HG02852 (cell line): Measurements from ENCODE around the gene BDKRB2.
"Not testable (repeated sequence)": the region's sequence is repeated elsewhere in the genome, so short reads cannot be mapped to it uniquely, and the experiment has no call there.

Experiments used
- ATAC-seq: cut with Tn5 transposase; IDR thresholded peaks from one replicate; pipeline ENCODE4 v1.9.1; 2021; ENCODE audit warnings: mild to moderate bottlenecking, moderate library complexity; ENCODE audit not compliant: unreplicated experiment

Gene BDKRB2

GRCh38 chr14:96221109-96221650, 16.5 kb downstream of the BDKRB2 start:
- ATAC-seq: no peak

- ATAC-seq: no peak
Observed at GRCh38 chr14:96221841-96222240, 17.2 kb downstream of the BDKRB2 start.

- ATAC-seq: no peak
Observed at GRCh38 chr14:96224480-96225096, 19.9 kb downstream of the BDKRB2 start.

- ATAC-seq: no peak
Observed at GRCh38 chr14:96225213-96225612, 20.6 kb downstream of the BDKRB2 start.

- ATAC-seq: no peak
Observed at GRCh38 chr14:96225745-96226151, 21.1 kb downstream of the BDKRB2 start.

GRCh38 chr14:96227428-96227827, 22.8 kb downstream of the BDKRB2 start:
- no peak for ATAC-seq

- no peak for ATAC-seq
Observed at GRCh38 chr14:96229315-96229714, 24.7 kb downstream of the BDKRB2 start.

DNA sequence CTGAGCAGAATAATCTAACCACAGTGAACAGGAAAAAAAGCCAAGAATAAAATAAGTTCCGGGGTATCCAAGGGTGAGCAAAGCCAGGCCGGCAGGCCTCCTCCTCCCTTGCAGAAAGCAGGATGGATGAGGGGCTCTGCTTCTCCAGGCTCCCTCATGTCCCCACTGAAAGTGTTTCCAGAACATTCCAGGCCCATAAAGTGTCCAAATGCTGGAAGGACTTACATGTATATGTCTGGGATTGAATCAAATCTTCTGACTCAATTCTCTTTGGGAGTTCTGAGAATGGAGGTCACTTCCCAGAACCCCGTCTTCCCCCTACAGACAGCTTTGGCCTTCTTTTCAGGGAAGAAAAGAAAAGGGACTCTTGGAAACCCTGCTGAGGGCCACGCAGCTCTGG, 26.4 kb downstream of the BDKRB2 start:
- no peak for ATAC-seq

GRCh38 chr14:96231526-96232130, 27.0 kb downstream of the BDKRB2 start:
- ATAC-seq: no peak

DNA sequence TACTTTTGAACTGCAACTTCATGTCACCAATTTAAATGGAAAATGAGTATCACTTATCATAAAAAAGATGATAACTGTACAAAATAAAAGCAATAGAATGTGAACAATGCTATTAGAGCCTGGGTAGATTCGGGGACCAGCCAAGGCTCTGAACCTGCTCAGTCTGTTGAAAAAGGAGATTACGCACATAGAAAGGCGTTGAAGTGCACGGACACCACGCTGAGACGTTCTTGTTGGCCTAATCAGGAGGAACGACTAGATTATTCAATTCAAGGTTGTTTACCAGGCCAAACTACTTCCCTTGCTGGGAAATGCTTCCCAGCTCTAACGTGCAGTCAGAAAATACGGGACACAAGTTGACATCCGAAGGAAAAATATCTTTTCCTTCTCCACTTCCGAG, 27.9 kb downstream of the BDKRB2 start:
- ATAC-seq: no peak

DNA sequence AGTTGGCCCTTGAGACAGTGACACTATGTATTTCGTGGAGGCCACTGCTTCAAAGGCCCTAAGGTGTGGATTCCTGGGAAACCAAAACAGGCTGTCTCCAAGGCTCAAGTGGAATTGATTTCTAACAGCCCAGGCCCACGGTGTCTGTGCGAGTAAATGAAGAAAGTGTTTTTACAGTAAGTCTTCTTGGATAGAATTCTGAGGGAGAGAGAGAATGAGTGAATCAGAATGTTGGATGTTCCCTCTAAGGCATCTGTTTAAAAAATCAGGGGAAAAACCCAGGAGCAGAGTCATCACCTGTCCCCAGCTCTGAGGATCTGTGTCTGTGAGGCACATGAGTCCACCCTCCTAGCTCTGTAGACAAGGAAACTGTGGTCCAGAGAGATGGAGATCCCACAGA, 29.0 kb downstream of the BDKRB2 start:
- ATAC-seq: no peak

GRCh38 chr14:96235426-96235825, 30.8 kb downstream of the BDKRB2 start:
- no peak for ATAC-seq

DNA sequence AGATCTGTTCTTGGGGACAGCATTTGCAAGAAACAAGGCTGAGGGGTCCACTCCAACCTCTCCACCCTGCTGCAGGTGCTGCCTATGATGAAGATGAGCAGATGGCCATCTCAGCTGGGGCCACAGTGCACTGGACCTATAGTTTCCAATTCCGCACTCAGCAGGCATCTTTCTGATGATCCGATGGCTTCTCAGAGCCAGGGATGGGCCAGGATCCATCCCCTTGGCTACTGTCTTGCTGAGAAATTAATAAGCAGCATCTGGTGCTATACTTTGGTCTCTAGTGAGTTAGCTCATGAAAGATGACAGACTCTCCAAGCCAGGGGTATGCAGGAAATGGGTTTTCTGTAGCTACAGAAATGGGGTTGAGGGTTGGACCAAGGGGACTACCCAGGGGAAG, 33.0 kb downstream of the BDKRB2 start:
- ATAC-seq: no peak

DNA sequence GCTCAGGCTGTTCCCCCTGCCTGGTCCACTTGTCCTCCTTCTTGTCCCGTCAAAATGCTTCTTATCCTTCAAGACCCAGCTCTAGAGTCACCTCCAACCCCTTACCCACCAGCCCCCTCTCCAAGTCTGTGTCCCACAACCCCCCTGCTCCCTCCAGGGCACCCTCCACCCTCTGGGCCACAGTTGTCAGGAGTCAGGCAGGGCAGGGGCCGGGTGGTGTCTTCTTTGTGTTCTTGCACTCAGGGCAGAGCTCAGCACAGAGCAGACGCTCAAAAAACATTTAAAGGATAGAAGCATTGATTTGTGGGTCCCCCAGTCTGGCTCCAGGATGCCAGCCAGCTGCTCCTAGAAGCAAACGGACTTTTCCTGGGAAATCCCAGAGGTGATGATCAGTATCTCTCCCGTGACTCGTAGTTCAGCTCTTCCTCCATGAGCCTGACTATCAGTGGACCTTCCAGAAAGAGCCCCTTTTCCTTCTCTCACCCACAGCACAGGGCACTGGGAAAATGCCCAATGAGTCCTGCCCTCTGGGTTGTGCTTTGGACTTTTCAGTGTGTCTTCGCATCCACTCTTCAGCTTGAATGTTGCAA, 34.1 kb downstream of the BDKRB2 start:
- no peak for ATAC-seq

GRCh38 chr14:96239711-96240141, 35.1 kb downstream of the BDKRB2 start:
- ATAC-seq: no peak

GRCh38 chr14:96240641-96241040, 36.0 kb downstream of the BDKRB2 start:
- ATAC-seq: no peak

DNA sequence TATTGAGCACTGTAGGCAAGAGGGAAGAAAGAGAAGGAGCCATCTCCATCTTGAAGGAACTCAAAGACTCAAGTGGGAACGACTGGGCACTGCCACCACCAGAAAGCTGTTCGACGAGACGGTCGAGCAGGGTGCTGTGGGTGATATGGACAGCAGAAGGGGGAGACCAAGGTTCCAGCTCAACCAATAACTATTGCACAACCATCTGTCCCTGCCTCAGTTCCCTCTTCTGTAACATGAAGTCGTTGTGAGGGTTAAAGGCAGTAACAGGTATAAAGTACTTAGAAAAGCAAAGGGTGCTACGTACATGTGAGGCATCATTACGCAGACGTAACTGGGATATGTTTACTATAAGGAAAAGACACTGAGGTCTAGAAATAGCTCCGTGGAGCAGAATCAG, 37.5 kb downstream of the BDKRB2 start:
- ATAC-seq: no peak

- ATAC-seq: no peak
Observed at GRCh38 chr14:96243785-96244184, 39.1 kb downstream of the BDKRB2 start.

GRCh38 chr14:96245074-96245473, 40.4 kb downstream of the BDKRB2 start:
- ATAC-seq: not testable (repeated sequence)

GRCh38 chr14:96245710-96246538, 41.3 kb downstream of the BDKRB2 start:
- ATAC-seq: no peak

DNA sequence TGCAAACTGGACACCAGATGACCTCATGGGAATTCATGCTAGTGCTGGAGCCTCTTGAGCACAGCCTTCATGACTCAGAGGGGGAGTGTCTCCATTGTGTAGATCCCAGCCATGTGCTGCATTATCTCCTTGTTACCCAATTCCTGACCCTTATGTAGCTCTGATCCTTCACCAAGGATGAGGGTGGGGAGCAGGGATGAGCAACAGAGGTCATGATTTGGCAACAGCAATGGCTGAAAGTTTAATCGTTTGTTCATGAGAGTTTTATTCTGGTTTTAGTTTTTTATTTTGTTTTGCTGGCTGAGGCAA, 41.9 kb downstream of the BDKRB2 start:
- ATAC-seq: no peak

GRCh38 chr14:96247031-96247430, 42.4 kb downstream of the BDKRB2 start:
- ATAC-seq: no peak
